LNCAP (cell line): ENCODE data around the gene NTN1.

Source experiments
- TF ChIP-seq, protein P1 (sequence below): fragments of 450-650 bp; IDR thresholded peaks from 2 replicates; pipeline ENCODE4 v1.5.1; 2017; ENCODE audit warnings: mild to moderate bottlenecking

Gene NTN1

DNA sequence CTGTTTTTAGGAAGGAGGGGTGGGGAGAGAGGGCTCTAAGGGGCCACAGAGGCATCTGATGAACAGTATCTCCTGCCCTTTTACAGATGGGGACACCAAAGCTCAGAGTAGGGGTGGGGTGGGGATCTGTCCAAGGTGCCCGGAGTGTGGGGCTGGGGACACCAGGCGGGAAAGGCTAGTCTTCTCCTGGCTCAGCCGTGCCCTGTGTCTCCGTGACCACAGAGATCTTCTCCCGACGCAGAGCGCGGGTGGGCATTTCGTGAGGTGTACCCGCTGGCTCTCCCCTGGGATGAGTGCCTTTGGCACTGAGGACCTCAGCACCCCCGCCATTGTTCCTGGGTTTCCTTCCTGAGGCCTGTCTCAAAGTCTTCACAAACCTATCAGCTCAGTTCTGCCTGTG lies 209.6 kb downstream of the NTN1 start:
- TF ChIP-seq, protein P1, sequence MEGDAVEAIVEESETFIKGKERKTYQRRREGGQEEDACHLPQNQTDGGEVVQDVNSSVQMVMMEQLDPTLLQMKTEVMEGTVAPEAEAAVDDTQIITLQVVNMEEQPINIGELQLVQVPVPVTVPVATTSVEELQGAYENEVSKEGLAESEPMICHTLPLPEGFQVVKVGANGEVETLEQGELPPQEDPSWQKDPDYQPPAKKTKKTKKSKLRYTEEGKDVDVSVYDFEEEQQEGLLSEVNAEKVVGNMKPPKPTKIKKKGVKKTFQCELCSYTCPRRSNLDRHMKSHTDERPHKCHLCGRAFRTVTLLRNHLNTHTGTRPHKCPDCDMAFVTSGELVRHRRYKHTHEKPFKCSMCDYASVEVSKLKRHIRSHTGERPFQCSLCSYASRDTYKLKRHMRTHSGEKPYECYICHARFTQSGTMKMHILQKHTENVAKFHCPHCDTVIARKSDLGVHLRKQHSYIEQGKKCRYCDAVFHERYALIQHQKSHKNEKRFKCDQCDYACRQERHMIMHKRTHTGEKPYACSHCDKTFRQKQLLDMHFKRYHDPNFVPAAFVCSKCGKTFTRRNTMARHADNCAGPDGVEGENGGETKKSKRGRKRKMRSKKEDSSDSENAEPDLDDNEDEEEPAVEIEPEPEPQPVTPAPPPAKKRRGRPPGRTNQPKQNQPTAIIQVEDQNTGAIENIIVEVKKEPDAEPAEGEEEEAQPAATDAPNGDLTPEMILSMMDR, result no peak

DNA sequence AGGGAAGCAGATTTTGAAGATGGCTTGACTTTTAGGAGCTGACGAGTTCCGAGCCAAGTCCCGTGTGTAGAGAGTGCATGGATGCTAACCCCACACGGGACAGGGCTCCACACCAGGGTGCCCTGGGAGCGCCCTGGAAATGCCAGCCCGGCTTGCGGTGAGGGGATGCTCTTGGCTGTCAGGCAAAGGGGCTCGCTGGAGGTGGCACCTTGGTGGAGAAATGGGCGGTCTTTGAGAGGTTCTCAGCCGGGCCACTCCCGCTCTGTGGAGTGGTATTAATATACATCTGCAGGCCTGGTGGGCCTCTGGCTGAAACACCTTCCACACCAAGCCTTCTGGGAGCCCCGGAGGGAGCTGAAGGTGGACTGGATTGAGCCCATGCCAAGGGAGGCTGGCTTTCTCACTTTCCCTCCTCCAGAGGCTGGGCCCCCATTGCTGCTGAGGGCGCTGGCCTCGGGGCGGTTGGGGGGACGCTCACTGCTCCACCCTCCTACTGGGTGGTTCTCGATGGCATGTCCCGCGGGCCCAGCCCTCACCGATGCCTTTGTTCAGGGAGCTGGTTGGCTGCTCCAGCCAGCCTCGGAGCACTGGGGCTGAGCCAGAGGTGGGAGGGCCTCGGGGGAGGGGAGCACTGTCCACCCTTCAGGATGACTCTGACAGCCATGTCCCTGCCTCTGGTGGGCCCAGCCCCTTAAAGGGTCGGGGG lies 210.3 kb downstream of the NTN1 start:
- TF ChIP-seq, protein P1, result no peak

DNA sequence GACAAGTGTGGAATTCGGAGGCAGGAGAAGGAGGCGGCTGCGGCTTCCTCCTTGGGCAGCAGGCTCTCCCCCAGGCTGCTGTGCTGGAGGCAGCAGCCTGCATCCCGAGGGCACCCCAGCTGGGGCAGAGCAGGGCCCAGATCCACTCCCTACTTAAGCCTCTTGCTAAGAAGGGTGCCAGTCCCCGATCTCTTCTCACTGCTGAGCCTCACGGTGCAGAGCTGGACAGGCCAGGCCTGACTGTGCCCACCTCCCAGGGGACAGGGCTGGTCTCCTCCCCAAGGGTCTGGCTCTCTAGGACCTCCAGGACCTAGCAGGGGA lies 210.8 kb downstream of the NTN1 start:
- TF ChIP-seq, protein P1, result no peak

DNA sequence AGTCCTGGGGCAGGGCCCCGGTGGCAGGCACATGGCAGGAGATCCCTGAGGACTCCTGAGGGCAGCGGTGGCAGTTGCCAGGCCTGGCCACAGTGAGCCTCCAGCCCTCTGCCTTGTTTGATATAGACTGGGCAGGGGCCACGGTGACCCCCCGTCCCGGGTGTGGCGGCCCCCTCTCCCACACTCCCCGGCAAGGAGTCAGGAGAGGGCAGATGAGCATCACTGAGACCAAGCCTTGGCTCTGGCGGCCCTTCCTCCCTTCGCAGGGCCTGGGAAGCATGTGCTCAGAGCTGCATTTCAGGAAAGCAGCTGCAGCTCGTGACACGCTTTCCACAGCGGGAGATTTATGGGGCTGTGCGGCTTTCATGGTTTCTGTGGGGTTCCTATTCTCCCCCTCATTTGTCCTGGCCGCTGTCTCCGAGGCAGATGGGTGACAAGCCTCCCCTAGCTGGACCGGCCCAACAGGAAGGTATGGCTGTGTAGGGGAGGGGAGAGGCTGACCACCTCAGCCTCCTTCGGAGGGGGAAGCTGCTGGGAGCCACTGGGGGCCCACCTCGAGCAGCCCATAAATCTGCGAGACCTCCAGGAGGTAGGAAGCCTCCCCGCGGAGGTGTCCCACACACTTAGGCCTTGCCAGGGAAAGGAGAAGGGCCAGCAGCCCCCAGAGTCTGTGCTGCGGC lies 211.4 kb downstream of the NTN1 start:
- TF ChIP-seq, protein P1, result no peak

DNA sequence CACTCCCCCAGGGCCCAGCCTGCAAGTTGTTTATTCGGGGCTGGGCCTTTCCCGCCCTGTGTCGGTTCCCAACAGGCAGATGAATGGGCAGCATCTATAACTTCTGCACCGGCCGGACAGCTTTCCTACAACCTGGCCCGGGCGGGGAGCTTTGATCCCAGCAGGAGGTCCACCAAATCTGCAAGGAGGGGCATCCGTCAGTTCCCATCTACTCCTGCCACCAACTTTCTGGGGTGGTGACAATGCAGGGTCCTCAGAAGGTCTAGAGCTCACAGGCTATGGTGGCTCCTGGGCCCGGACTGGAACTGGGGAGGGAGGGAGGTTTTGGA lies 211.9 kb downstream of the NTN1 start:
- TF ChIP-seq, protein P1, result no peak

DNA sequence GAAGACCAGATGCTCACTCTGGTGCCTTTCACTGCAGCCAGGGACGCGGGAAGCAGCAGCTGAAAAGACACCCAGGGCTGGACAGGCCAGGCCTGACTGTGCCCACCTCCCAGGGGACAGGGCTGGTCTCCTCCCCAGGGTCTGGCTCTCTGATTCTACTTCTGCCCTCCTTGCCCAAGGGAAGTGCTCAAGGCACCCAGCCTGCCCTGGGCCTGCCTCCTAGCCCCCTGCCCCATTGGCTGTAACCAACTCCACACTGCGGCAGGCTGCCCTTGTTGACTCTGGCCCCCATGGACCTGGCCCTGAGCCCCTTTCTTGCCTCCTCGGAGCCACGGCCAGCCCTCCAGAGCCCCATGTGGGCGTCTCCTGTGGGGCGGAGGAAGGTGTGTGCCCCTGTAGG lies 212.5 kb downstream of the NTN1 start:
- TF ChIP-seq, protein P1, result no peak

DNA sequence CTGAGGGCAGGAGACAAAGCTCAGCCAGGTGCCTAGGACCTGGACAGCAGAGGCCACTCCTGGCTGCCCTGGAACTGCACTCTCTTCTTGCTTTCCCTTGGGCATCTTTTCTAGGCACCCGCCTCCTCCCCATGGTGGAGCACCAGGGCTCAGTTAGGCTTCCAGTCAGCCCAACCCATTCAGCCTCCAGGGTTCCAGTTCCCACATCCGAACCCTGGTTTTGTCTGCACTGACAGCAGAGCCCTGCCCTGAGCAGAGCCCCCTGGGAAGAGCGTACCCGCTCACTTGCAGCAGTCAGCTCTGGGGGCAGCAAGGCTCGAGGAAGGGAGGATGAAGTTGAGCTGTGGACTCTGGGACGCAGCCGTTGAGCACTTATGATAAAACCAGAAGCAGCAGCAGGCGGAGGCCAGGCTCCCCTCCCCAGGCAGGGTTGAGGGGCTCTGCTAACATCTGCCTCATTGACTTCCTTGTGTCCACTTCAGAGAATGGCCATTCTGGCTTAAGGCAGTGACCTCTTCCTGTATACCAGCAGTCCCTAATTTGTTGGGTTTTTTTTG lies 213.2 kb downstream of the NTN1 start:
- TF ChIP-seq, protein P1, result no peak
